ENCODE data around the gene HIF3A. TPM values are rescaled to one million over a fixed set of nuclear protein-coding genes. Genes with fewer than 3 reads are reported as not detected.
A peak's percentile ranks its signal among the peaks of the same experiment; 100 is the strongest.
"Not testable (repeated sequence)": the region's sequence is repeated elsewhere in the genome, so short reads cannot be mapped to it uniquely, and the experiment has no call there.

The HIF3A gene
- 100 to 1,000 TPM in 1 of 2 donors, 10 to 100 TPM in 1; 73.1 to 123 TPM for total RNA-seq

- no peaks in the 10 kb centered on the region for H3K36me3 ChIP-seq
- peak within 1 kb of the TSS; percentile 58 to 65 for H3K4me3 ChIP-seq
- no peaks in the 10 kb centered on the region for H3K9me3 ChIP-seq
- TF ChIP-seq CTCF (IDR thresholded peaks at IDR 0.05): no peak
- H3K27me3 ChIP-seq: no peaks in the 10 kb centered on the region
- peak within 1 kb of the TSS; percentile 96 to 97 for H3K27ac ChIP-seq
- peaks cover 0 to 53% of the 10 kb centered on the region in 2 donors for H3K4me1 ChIP-seq
- peak; percentile 75 for DNase-seq (ENCODE audit: low spot score)
Measured at GRCh38 chr19:46296722-46297461, at the start of gene HIF3A. Gene HIF3A, plus strand, starts transcription at chr19:46297042. Its CDS starts 35 bp downstream, at chr19:46297077.

GRCh38 chr19:46250076-46250735 lies 46.6 kb upstream of the HIF3A start:
- no peak for TF ChIP-seq CTCF (IDR thresholded peaks at IDR 0.05)
- no peak for DNase-seq (ENCODE audit: low spot score)
- no peaks in the 10 kb centered on the region for H3K4me1 ChIP-seq
- H3K4me3 ChIP-seq: no peak overlapping the region
- no peak overlapping the region for H3K27ac ChIP-seq
- H3K36me3 ChIP-seq: no peaks in the 10 kb centered on the region
- H3K27me3 ChIP-seq: no peaks in the 10 kb centered on the region
- H3K9me3 ChIP-seq: no peaks in the 10 kb centered on the region

GRCh38 chr19:46251416-46251815 lies 45.4 kb upstream of the HIF3A start:
- H3K36me3 ChIP-seq: no peaks in the 10 kb centered on the region
- H3K27ac ChIP-seq: no peak overlapping the region
- no peak for DNase-seq (ENCODE audit: low spot score)
- no peak for TF ChIP-seq CTCF (IDR thresholded peaks at IDR 0.05)
- no peak overlapping the region for H3K4me3 ChIP-seq
- no peaks in the 10 kb centered on the region for H3K27me3 ChIP-seq
- H3K9me3 ChIP-seq: no peaks in the 10 kb centered on the region
- no peaks in the 10 kb centered on the region for H3K4me1 ChIP-seq

- Histone ChIP-seq H3K4me3 (no peak overlapping the region), H3K27me3 (no peaks in the 10 kb centered on the region), H3K9me3 (no peaks in the 10 kb centered on the region), H3K36me3 (no peaks in the 10 kb centered on the region), H3K27ac (no peak overlapping the region), H3K4me1 (no peaks in the 10 kb centered on the region)
- no peak for DNase-seq (ENCODE audit: low spot score)
- no peak for TF ChIP-seq CTCF (IDR thresholded peaks at IDR 0.05)
Measured at GRCh38 chr19:46254776-46255175, 42.1 kb upstream of the HIF3A start.

GRCh38 chr19:46256855-46257254 lies 40.0 kb upstream of the HIF3A start:
- Histone ChIP-seq H3K4me3 (no peak overlapping the region), H3K4me1 (no peaks in the 10 kb centered on the region), H3K27me3 (no peaks in the 10 kb centered on the region), H3K9me3 (no peaks in the 10 kb centered on the region), H3K27ac (no peak overlapping the region), H3K36me3 (no peaks in the 10 kb centered on the region)
- no peak for DNase-seq (ENCODE audit: low spot score)
- TF ChIP-seq CTCF (IDR thresholded peaks at IDR 0.05): no peak

- not testable (repeated sequence) for DNase-seq (ENCODE audit: low spot score); H3K27me3 ChIP-seq; H3K36me3 ChIP-seq; H3K9me3 ChIP-seq; H3K4me3 ChIP-seq; H3K27ac ChIP-seq; H3K4me1 ChIP-seq
Measured at GRCh38 chr19:46261501-46261900, 35.3 kb upstream of the HIF3A start.

GRCh38 chr19:46262684-46263296 lies 34.1 kb upstream of the HIF3A start:
- not testable (repeated sequence) for H3K4me3 ChIP-seq; H3K36me3 ChIP-seq; H3K4me1 ChIP-seq; DNase-seq (ENCODE audit: low spot score); H3K27ac ChIP-seq; H3K9me3 ChIP-seq; H3K27me3 ChIP-seq

GRCh38 chr19:46264801-46265200 lies 32.0 kb upstream of the HIF3A start:
- H3K4me3 ChIP-seq; H3K27ac ChIP-seq; H3K36me3 ChIP-seq; DNase-seq (ENCODE audit: low spot score); H3K9me3 ChIP-seq; H3K4me1 ChIP-seq; H3K27me3 ChIP-seq: not testable (repeated sequence)

All from right atrium auricular region (tissue), 2 donors.